PC-9 (cell line): ENCODE measurements around the gene RNF225.

Experiments used
- EZH2 ChIP-seq: fragments of 200-600 bp; sonication (generic); IDR thresholded peaks from 2 replicates; pipeline ENCODE4 v1.8.0; 2017; ENCODE audit warnings: antibody characterized with exemption, low read depth
- TF ChIP-seq, protein P1 (sequence below): fragments of 200-600 bp; sonication (generic); conservative IDR thresholded peaks from 2 replicates; pipeline ENCODE4 v1.6.1; 2017; ENCODE audit warnings: mixed run types, antibody characterized with exemption, mild to moderate bottlenecking, moderate library complexity

DNA sequence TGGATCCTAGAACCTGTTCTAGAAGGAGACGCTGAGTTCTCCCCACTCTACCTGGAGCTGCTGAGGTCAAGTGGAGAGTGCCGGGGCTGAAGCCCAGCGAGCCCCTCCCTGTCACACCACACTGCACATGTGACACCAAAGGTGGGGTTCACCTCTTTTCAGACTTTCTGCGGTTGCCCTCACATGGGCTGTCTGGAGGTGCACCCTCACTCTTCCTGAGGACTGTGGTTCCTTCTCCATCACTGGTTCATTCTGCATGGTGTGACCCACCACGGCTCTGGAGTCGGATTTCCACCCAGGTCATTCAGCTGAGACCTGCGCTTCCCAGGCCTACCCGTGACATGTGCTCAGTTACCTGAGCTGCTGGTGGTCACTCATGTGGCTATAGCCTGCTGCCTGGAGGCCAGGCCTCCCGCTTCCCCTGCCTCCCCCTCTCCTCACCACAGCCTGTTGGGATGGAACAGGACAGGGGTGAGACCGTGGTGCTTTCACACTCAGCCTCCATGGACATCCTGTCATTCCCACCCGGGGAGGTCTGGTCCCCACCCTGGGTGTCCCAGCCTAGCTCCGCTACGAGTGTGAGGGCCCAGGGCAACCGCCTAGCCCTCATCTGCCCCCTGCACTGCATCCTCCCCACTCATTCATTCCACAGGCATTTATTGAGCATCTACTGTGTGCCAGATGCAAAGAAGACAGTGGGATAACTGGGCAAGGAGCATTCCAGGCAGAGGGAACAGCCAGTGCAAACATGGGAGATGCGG lies 41.6 kb upstream of the RNF225 start:
- no peak for TF ChIP-seq EZH2
- TF ChIP-seq, protein P1, sequence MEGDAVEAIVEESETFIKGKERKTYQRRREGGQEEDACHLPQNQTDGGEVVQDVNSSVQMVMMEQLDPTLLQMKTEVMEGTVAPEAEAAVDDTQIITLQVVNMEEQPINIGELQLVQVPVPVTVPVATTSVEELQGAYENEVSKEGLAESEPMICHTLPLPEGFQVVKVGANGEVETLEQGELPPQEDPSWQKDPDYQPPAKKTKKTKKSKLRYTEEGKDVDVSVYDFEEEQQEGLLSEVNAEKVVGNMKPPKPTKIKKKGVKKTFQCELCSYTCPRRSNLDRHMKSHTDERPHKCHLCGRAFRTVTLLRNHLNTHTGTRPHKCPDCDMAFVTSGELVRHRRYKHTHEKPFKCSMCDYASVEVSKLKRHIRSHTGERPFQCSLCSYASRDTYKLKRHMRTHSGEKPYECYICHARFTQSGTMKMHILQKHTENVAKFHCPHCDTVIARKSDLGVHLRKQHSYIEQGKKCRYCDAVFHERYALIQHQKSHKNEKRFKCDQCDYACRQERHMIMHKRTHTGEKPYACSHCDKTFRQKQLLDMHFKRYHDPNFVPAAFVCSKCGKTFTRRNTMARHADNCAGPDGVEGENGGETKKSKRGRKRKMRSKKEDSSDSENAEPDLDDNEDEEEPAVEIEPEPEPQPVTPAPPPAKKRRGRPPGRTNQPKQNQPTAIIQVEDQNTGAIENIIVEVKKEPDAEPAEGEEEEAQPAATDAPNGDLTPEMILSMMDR: no peak
